Chondrocyte (in vitro differentiated cells): ENCODE data around the gene TMIGD2. TPM values are rescaled to one million over a fixed set of nuclear protein-coding genes. Genes with fewer than 3 reads are reported as not detected.

ENCODE experiments used
- DNase-seq: peaks from one replicate; pipeline ENCODE4 v3.0.0; 2021; ENCODE audit warnings: mixed read lengths, low spot score
- H3K27ac Mint-ChIP-seq: one replicate; pipeline ENCODE4 v1.8.0; 2021; ENCODE audit warnings: mild to moderate bottlenecking, moderate library complexity, mixed read lengths; ENCODE audit not compliant: unreplicated experiment
- H3K27me3 Mint-ChIP-seq: 2 replicates; pipeline ENCODE4 v1.8.0; 2021; ENCODE audit warnings: low read depth, mixed read lengths
- H3K36me3 Mint-ChIP-seq: 2 replicates; pipeline ENCODE4 v1.8.0; 2021; ENCODE audit warnings: low read depth, mixed read lengths
- H3K4me1 Mint-ChIP-seq: 2 replicates; pipeline ENCODE4 v1.8.0; 2021; ENCODE audit warnings: low read depth, mild to moderate bottlenecking, mixed read lengths
- H3K4me3 Mint-ChIP-seq: one replicate; pipeline ENCODE4 v1.8.0; 2021; ENCODE audit warnings: mild to moderate bottlenecking, moderate library complexity, mixed read lengths; ENCODE audit not compliant: unreplicated experiment
- H3K9me3 Mint-ChIP-seq: 2 replicates; pipeline ENCODE4 v1.8.0; 2021; ENCODE audit warnings: low read depth, mixed read lengths
- total RNA-seq: library from RNA; stranded (reverse); gene quantifications from 3 replicates; pipeline ENCODE4 v1.2.1, GENCODE V29; 2021
- TF ChIP-seq, protein P1 (sequence below): fragments of 200-600 bp; sonication (generic); IDR thresholded peaks from 2 replicates; pipeline ENCODE4 v1.5.0; 2021; ENCODE audit warnings: antibody characterized with exemption, mild to moderate bottlenecking, moderate library complexity

The TMIGD2 gene
- total RNA-seq, 1 donor from 2014 or later = not detected

DNA sequence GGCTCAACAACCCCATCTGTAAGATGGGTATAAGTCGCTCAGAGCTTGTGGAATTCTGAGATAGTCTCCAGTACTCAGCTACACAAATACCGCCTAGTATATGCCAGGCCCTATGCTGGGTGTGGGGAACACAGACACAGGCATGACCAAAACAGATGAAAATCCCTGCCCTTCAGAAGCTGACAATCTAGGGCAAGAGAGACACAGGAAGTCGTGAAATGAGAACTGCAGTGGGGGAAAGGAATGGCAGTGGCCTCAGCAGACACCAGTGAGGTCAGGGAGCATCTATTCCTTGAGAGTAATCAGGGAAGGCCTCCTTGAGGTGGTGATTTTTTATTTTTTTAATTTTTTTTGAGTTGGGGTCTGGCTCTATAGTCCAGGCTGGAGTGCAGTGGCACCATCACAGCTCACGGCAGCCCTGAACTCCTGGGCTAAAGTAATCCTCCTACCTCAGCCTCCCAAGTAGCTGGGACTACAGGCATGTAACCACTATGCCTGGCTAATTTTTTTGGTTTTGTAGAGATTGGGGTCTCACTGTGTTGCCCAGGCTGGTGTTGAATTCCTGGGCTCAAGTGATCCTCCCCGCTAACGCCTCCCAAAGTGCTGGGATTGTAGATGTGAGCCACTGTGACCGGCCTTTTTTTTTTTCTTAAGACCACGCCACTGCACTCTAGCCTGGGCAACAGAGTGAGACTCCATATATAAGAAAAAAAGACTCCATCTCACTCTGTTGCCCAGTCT lies 3.2 kb downstream of the TMIGD2 start:
- Mint-ChIP-seq H3K9me3 (no peaks in the 10 kb centered on the region), H3K36me3 (no peaks in the 10 kb centered on the region), H3K4me1 (no peaks in the 10 kb centered on the region), H3K27ac (no peak overlapping the region), H3K27me3 (peaks cover 2% of the 10 kb centered on the region), H3K4me3 (no peak overlapping the region)
- no peak for DNase-seq
- TF ChIP-seq, protein P1, sequence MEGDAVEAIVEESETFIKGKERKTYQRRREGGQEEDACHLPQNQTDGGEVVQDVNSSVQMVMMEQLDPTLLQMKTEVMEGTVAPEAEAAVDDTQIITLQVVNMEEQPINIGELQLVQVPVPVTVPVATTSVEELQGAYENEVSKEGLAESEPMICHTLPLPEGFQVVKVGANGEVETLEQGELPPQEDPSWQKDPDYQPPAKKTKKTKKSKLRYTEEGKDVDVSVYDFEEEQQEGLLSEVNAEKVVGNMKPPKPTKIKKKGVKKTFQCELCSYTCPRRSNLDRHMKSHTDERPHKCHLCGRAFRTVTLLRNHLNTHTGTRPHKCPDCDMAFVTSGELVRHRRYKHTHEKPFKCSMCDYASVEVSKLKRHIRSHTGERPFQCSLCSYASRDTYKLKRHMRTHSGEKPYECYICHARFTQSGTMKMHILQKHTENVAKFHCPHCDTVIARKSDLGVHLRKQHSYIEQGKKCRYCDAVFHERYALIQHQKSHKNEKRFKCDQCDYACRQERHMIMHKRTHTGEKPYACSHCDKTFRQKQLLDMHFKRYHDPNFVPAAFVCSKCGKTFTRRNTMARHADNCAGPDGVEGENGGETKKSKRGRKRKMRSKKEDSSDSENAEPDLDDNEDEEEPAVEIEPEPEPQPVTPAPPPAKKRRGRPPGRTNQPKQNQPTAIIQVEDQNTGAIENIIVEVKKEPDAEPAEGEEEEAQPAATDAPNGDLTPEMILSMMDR = no peak

GRCh38 chr19:4297901-4298809 lies 4.0 kb downstream of the TMIGD2 start:
- no peak overlapping the region for H3K4me3 Mint-ChIP-seq
- H3K9me3 Mint-ChIP-seq = no peaks in the 10 kb centered on the region
- TF ChIP-seq, protein P1 = no peak
- H3K27ac Mint-ChIP-seq = no peak overlapping the region
- peaks cover 2% of the 10 kb centered on the region for H3K27me3 Mint-ChIP-seq
- DNase-seq = no peak
- no peaks in the 10 kb centered on the region for H3K36me3 Mint-ChIP-seq
- H3K4me1 Mint-ChIP-seq = no peaks in the 10 kb centered on the region

DNA sequence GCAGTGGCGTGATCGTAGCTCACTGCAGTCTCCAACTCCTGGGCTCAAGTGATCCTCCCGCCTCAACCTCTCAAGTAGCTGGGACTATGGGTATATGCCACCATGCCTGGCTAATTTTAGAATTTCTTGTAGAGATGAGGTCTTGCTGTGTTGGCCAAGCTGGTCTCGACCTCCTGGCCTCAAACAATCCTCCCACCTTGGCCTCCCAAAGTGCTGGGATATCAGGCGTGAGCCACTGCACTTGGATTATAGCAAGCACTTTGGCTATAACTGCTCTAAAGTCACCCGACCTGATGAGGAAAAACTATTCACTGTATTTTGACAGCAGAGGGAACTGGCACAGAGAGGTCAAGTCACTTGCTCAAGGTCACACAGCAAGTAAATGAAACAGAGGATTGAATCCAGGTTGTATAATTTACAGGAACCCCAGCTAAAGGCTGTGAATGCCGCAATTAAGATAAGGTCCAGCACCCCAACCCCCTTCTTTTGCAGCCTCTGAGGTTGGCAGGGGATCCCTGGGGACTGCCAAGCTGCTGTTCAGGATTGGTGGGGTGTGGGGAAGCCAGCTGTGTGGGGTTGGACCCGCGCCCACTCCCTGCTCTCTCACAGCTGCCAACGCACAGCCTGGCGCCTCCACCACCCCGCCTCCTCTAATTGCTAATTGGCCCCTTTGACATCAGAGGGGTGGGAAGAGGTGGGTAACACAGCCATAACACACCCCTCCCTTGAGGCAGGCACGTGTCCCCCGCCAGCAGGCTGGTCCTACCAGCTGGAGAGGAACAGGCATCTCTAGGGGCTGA lies 6.0 kb downstream of the TMIGD2 start:
- no peak for DNase-seq
- TF ChIP-seq, protein P1 = no peak
- peaks cover 2% of the 10 kb centered on the region for H3K27me3 Mint-ChIP-seq
- H3K9me3 Mint-ChIP-seq = no peaks in the 10 kb centered on the region
- no peak overlapping the region for H3K27ac Mint-ChIP-seq
- no peaks in the 10 kb centered on the region for H3K4me1 Mint-ChIP-seq
- H3K4me3 Mint-ChIP-seq = no peak overlapping the region
- H3K36me3 Mint-ChIP-seq = no peaks in the 10 kb centered on the region

GRCh38 chr19:4294389-4294788 lies 7.8 kb downstream of the TMIGD2 start:
- TF ChIP-seq, protein P1 = no peak
- Mint-ChIP-seq H3K9me3 (no peaks in the 10 kb centered on the region), H3K4me1 (no peaks in the 10 kb centered on the region), H3K27ac (no peak overlapping the region), H3K4me3 (no peak overlapping the region), H3K27me3 (peaks cover 7% of the 10 kb centered on the region), H3K36me3 (no peaks in the 10 kb centered on the region)
- no peak for DNase-seq

DNA sequence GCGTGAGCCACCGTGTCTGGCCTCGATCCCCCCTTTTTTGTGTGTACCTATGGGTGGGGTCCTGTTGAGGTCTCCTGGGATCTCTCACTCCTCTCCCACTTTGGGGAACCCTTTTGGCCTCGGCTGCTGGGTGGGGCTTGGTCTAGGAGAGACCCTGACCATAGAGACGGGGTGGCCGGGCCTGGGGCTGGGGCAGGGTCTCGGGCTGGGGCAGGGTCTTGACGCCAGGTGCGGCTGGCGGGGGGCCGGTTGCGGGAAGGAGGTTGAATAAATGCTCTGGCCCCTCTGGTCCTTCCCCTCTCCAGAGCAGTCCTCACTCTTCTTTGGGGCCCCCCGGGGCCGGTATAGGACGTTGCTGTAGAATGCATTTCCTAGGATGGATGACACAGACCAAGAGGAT lies 9.7 kb downstream of the TMIGD2 start:
- no peak for DNase-seq
- Mint-ChIP-seq H3K27me3 (peaks cover 13% of the 10 kb centered on the region), H3K4me3 (no peak overlapping the region), H3K36me3 (no peaks in the 10 kb centered on the region), H3K4me1 (no peaks in the 10 kb centered on the region), H3K9me3 (no peaks in the 10 kb centered on the region), H3K27ac (no peak overlapping the region)
- TF ChIP-seq, protein P1 = no peak
